ENCODE results near the gene TRIP11.
A peak's percentile ranks its signal among the peaks of the same experiment; 100 is the strongest.

The TRIP11 gene

GRCh38 chr14:91955168-91955567, 84.7 kb downstream of the TRIP11 start:
- Histone ChIP-seq H3K9ac (ENCODE audit: insufficient read length) (no peak overlapping the region), H3K4me3 (no peak overlapping the region), H3K9me3 (ENCODE audit: low read depth, low read length) (no peaks in the 10 kb centered on the region), H3K27ac (no peak overlapping the region), H3K36me3 (ENCODE audit: insufficient read depth, low read length) (no peaks in the 10 kb centered on the region)
- no peak for DNase-seq (ENCODE audit: low read depth, low spot score)
- TF ChIP-seq FOXP2 (optimal IDR thresholded peaks at IDR 0.05; ENCODE audit: control extremely low read depth, extremely low read length, insufficient read depth): no peak
- TF ChIP-seq EZH2 (IDR thresholded peaks at IDR 0.05): no peak
- no peak for TF ChIP-seq POLR2AphosphoS5 (IDR thresholded peaks at IDR 0.05; ENCODE audit: borderline replicate concordance, low read depth, low read length)

- DNase-seq (ENCODE audit: low read depth, low spot score): no peak
- Histone ChIP-seq H3K36me3 (ENCODE audit: insufficient read depth, low read length) (no peaks in the 10 kb centered on the region), H3K9me3 (ENCODE audit: low read depth, low read length) (no peaks in the 10 kb centered on the region)
Measured at GRCh38 chr14:91953170-91953985, 86.5 kb downstream of the TRIP11 start.

DNA sequence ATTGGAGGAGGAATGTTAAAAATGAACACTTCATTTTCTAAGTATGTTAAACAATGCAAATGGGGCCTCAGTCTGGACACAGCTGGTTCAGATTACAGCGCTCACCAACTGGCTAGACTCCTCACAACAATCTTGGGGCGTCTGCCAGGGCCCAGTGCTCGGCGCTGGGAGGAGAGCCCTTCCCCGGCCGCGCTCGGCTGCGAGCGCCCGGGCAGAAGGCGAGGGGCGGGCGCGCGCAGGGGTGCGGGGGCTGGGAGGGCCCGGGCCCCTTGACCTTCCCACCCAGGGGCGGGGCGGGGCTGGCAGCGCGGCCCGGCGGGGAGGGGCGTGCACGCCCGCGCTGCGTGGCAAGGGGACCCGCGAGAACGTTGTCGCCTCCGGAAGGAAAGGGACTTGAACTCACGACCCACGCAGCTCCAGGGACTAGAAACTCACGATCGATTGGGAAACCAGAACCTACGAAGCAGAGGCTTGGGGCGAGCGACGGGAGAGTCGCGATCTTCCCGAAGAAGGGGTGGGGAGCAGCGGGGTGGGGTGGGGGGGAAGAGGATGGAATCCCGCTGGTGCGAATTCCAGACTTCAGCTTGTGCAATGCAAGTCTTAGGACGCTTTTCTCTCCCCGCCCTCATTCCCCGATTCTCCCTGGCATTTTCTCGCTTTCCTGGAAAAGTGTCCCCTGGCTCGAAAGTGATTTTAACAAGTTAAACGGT, 92.2 kb downstream of the TRIP11 start, which contains the start of gene FBLN5:
TSS of gene FBLN5 (minus strand) at position 220 of the 710 bp plus-strand sequence. CDS start 465 bp downstream, outside the sequence.
- peak within 1 kb of the TSS; percentile 91 for H3K4me3 ChIP-seq
- peak within 1 kb of the TSS; percentile 66 for H3K9ac ChIP-seq (ENCODE audit: insufficient read length)
- TF ChIP-seq POLR2AphosphoS5 (IDR thresholded peaks at IDR 0.05; ENCODE audit: borderline replicate concordance, low read depth, low read length) (no peak), EZH2 (IDR thresholded peaks at IDR 0.05) (no peak), FOXP2 (optimal IDR thresholded peaks at IDR 0.05; ENCODE audit: control extremely low read depth, extremely low read length, insufficient read depth) (no peak)
- no peaks in the 10 kb centered on the region for H3K36me3 ChIP-seq (ENCODE audit: insufficient read depth, low read length)
- H3K9me3 ChIP-seq (ENCODE audit: low read depth, low read length): no peaks in the 10 kb centered on the region
- H3K27ac ChIP-seq: no peak within 1 kb of the TSS
- no peak for DNase-seq (ENCODE audit: low read depth, low spot score)

More at GRCh38 chr14:91953170-91953985, 86.5 kb downstream of the TRIP11 start:
- H3K4me3 ChIP-seq: no peak overlapping the region
- no peak overlapping the region for H3K9ac ChIP-seq (ENCODE audit: insufficient read length)
- TF ChIP-seq EZH2 (IDR thresholded peaks at IDR 0.05) (no peak), FOXP2 (optimal IDR thresholded peaks at IDR 0.05; ENCODE audit: control extremely low read depth, extremely low read length, insufficient read depth) (no peak), POLR2AphosphoS5 (IDR thresholded peaks at IDR 0.05; ENCODE audit: borderline replicate concordance, low read depth, low read length) (no peak)
- no peak overlapping the region for H3K27ac ChIP-seq

GRCh38 chr14:91946622-91947474, 93.0 kb downstream of the TRIP11 start:
- H3K9me3 ChIP-seq (ENCODE audit: low read depth, low read length): no peaks in the 10 kb centered on the region
- peak overlapping the region; percentile 91 for H3K4me3 ChIP-seq
- no peak overlapping the region for H3K27ac ChIP-seq
- no peak for DNase-seq (ENCODE audit: low read depth, low spot score)
- TF ChIP-seq FOXP2 (optimal IDR thresholded peaks at IDR 0.05; ENCODE audit: control extremely low read depth, extremely low read length, insufficient read depth) (no peak), POLR2AphosphoS5 (IDR thresholded peaks at IDR 0.05; ENCODE audit: borderline replicate concordance, low read depth, low read length) (no peak), EZH2 (IDR thresholded peaks at IDR 0.05) (no peak)
- peak overlapping the region; percentile 66 for H3K9ac ChIP-seq (ENCODE audit: insufficient read length)
- H3K36me3 ChIP-seq (ENCODE audit: insufficient read depth, low read length): no peaks in the 10 kb centered on the region

DNA sequence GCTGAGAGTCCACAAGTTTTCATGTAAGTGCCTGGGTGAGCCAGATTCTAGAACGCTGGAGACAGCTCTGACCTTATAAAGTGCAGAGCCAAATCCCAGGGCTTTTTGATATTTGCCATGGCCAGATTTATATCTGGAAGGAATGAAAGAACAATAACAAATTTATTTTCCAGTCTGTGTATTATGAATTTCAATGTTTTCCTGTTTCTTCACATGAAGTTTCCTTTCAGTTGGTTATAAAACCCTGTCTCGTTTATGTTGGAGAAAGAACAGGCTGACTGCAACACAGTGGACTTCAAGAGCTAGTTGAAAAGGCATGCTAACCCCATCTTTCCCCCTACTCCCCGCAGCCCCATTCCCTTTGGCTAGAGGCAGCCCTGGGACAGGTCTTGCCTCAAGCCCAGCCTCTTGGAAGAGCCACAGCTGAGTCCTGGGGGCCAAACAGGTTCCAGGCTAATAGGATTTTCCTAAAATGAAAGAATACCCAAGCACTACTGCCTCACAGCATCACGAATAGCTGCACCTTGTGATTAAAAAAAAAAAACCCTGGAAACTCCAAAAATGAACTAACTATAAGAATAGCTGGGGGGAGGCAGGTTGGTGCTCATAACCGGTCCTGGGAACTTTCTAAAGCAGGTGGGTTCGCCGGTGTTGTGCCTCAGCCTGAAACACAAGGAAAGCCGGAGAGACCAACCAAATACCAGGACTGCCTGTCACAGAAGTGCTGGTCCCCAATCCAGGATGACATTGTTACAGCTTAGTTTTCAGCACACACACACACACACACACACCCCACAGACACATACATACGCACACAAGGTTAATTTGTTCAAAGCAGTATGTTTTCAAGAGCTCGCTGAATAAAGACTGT, 93.9 kb downstream of the TRIP11 start:
- Histone ChIP-seq H3K27ac (no peak overlapping the region; the same call in 1 of the 2 replicates), H3K9me3 (ENCODE audit: low read depth, low read length) (no peaks in the 10 kb centered on the region), H3K36me3 (ENCODE audit: insufficient read depth, low read length) (no peaks in the 10 kb centered on the region), H3K9ac (ENCODE audit: insufficient read length) (peak overlapping the region; percentile 66), H3K4me3 (peak overlapping the region; percentile 91)
- DNase-seq (ENCODE audit: low read depth, low spot score): no peak
- TF ChIP-seq FOXP2 (optimal IDR thresholded peaks at IDR 0.05; ENCODE audit: control extremely low read depth, extremely low read length, insufficient read depth) (no peak), EZH2 (IDR thresholded peaks at IDR 0.05) (no peak), POLR2AphosphoS5 (IDR thresholded peaks at IDR 0.05; ENCODE audit: borderline replicate concordance, low read depth, low read length) (no peak)

- no peak overlapping the region for H3K27ac ChIP-seq
- no peak overlapping the region for H3K9ac ChIP-seq (ENCODE audit: insufficient read length)
- DNase-seq (ENCODE audit: low read depth, low spot score): no peak
- no peak for TF ChIP-seq EZH2 (IDR thresholded peaks at IDR 0.05)
- no peak for TF ChIP-seq FOXP2 (optimal IDR thresholded peaks at IDR 0.05; ENCODE audit: control extremely low read depth, extremely low read length, insufficient read depth)
- no peak for TF ChIP-seq POLR2AphosphoS5 (IDR thresholded peaks at IDR 0.05; ENCODE audit: borderline replicate concordance, low read depth, low read length)
- H3K36me3 ChIP-seq (ENCODE audit: insufficient read depth, low read length): no peaks in the 10 kb centered on the region
- no peaks in the 10 kb centered on the region for H3K9me3 ChIP-seq (ENCODE audit: low read depth, low read length)
- H3K4me3 ChIP-seq: no peak overlapping the region
Measured at GRCh38 chr14:91942946-91943345, 96.9 kb downstream of the TRIP11 start.

- H3K27ac ChIP-seq: no peak overlapping the region
- no peaks in the 10 kb centered on the region for H3K9me3 ChIP-seq (ENCODE audit: low read depth, low read length)
- no peak for DNase-seq (ENCODE audit: low read depth, low spot score)
- H3K9ac ChIP-seq (ENCODE audit: insufficient read length): no peak overlapping the region
- TF ChIP-seq EZH2 (IDR thresholded peaks at IDR 0.05): no peak
- TF ChIP-seq FOXP2 (optimal IDR thresholded peaks at IDR 0.05; ENCODE audit: control extremely low read depth, extremely low read length, insufficient read depth): no peak
- no peak for TF ChIP-seq POLR2AphosphoS5 (IDR thresholded peaks at IDR 0.05; ENCODE audit: borderline replicate concordance, low read depth, low read length)
- no peaks in the 10 kb centered on the region for H3K36me3 ChIP-seq (ENCODE audit: insufficient read depth, low read length)
- H3K4me3 ChIP-seq: no peak overlapping the region
Measured at GRCh38 chr14:91942128-91942527, 97.7 kb downstream of the TRIP11 start.

All from SK-N-MC (cell line).